MG63 (cell line): Measurements from ENCODE around the gene AAR2. TPM values are rescaled to one million over a fixed set of nuclear protein-coding genes. Genes with fewer than 3 reads are reported as not detected.

Experiments used
- DNase-seq: peaks from one replicate; pipeline ENCODE4 v3.0.0-alpha.2; 2020
- H3K27me3 ChIP-seq: fragments of 250-450 bp; sonication (Bioruptor Pico); 2 replicates; pipeline ENCODE4 v1.5.1; 2020; ENCODE audit warnings: mild to moderate bottlenecking, moderate library complexity
- H3K36me3 ChIP-seq: fragments of 250-450 bp; sonication (Bioruptor Pico); 2 replicates; pipeline ENCODE4 v1.5.1; 2020; ENCODE audit warnings: mild to moderate bottlenecking, moderate library complexity
- H3K4me3 ChIP-seq: fragments of 250-450 bp; sonication (Bioruptor Pico); 2 replicates; pipeline ENCODE4 v1.5.1; 2020; ENCODE audit warnings: mild to moderate bottlenecking, moderate library complexity
- H3K9me3 ChIP-seq: fragments of 250-450 bp; sonication (Bioruptor Pico); 2 replicates; pipeline ENCODE4 v1.5.1; 2020; ENCODE audit warnings: mild to moderate bottlenecking, moderate library complexity
- total RNA-seq: library from RNA; depleted of rRNA; stranded (reverse); fragments of >200 nt; shearing (Covaris generic); gene quantifications from 2 replicates; pipeline ENCODE4 v1.2.3, GENCODE V29; 2014; ENCODE audit warnings: low replicate concordance; rRNA removed

AAR2 gene, protein sequence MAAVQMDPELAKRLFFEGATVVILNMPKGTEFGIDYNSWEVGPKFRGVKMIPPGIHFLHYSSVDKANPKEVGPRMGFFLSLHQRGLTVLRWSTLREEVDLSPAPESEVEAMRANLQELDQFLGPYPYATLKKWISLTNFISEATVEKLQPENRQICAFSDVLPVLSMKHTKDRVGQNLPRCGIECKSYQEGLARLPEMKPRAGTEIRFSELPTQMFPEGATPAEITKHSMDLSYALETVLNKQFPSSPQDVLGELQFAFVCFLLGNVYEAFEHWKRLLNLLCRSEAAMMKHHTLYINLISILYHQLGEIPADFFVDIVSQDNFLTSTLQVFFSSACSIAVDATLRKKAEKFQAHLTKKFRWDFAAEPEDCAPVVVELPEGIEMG
- total RNA-seq, result 43.1 and 59.0 TPM in 2 replicates

DNA sequence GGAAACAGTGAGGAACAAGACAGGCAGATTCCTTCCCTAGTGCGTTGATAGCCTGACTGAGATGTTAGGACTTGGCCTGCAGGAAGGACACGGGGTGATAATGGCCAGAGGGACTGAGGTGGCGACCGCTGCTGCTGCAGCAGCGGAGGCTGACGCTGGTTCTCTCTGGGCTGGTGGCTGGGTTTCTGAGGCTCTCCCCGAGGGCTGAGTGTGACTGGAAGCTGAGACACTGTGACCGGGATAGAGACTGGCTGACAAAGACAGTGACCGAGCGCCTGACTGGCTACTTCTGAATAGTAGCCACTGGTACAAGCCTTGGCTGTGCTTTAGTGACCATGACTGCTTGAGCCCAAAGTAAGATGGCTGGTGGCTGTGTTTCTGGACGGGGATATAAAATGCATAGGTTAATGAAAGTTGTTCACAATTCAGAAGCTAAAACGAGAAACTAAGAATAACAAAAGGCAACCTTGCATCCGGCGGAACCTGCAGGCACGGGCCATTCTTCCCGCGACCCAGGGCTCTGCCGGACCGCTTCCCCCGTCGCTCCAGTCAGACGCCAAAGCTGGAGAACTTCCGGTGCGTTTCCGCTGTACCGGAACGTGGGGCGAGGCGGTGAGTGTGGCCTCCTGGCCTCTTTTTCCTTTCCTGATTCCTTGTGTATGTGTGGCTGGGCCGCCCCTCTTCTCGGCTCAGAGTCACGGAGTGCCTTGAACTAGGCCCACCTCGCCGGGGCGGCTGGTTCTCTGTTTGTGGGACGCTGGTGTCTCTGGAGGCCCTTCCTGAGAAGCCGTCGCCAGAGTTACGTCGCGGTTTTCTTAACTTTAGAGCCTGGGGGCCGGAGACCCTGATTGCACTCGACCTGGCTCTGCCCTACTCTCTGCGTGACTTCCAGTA is at the start of gene AAR2:
TSS of gene AAR2 (plus strand) at position 587 of the 894 bp plus-strand sequence. CDS start 3,391 bp downstream, outside the sequence.
- Histone ChIP-seq H3K36me3 (peaks cover 34% of the 10 kb centered on the region), H3K9me3 (no peaks in the 10 kb centered on the region), H3K4me3 (peak within 1 kb of the TSS; percentile 100), H3K27me3 (no peaks in the 10 kb centered on the region)
- peak; percentile 85 for DNase-seq

DNA sequence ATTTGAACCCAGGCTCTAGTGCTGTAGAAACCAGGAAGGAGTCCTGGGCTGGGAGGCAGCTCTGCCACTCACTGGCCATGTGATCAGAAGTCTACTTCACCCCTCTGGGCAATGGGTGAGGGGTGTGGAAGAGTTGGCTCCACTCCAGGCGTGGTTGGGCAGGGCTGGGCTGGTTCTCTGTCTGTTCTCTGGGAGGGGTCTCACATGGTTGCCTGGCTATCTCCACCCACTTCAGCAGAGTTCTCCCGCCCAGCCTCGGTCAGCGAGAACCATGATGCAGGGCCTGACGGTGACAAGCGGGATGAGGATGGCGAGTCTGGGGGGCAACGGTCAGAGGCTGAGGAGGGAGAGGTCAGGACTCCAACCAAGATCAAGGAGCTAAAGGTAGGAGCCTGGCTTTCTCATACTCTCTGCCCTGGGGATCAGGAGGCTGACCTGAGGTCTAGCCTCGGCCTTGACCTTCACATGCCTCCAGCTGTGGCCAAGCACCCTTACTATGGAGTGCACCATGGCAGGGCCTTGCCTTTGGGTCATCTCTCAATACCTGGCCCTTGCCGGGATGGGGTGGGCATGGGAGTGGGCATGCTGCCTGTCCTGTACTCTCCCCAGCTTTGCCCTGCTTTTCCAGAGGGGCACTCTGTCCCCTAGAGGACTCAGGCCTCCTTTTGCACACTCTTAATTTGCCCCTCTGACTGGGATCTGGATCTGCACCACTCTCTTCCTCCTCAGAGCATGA is 42.1 kb upstream of the AAR2 start:
- Histone ChIP-seq H3K4me3 (no peak overlapping the region), H3K27me3 (no peaks in the 10 kb centered on the region), H3K9me3 (no peaks in the 10 kb centered on the region), H3K36me3 (no peaks in the 10 kb centered on the region)
- no peak for DNase-seq

DNA sequence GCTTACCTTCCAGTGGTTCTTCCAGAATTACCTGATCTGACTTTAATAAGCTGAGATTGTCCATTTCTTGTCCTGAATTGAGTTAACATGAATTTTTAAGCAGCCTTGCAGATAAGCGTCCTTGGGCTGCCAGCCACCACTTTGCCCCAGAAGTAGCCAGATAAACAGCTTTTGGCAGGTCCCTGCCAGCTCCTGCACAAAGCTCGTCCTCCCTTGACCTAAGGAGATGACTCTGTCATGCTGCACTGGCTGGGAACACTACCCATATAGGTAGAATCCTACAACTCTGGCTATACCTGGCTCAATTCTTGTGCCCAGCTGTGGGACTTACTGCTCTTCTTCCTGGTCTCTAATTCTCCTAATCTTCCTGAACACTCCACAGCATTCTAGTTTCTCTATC is 39.6 kb upstream of the AAR2 start:
- Histone ChIP-seq H3K36me3 (no peaks in the 10 kb centered on the region), H3K4me3 (no peak overlapping the region), H3K27me3 (no peaks in the 10 kb centered on the region), H3K9me3 (no peaks in the 10 kb centered on the region)
- no peak for DNase-seq

DNA sequence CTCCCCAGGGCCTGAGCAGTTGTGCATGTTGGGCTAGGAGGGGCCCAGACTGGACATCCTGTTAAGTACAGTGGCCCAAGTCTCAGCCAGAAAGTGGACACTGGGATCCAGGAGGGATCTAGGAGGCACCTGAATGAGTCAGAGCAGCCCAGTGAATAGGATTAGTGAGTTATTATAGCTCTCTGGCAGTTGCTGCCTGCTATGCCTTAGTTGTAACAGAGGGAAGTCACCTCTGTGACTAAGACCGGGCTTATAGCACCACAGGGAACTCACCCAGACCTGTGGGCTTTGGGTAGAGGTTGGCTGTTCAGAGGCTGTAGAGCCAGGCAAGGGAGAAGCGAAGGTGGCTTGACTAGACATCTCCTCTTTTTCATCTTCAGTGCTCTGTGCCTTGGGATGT is 39.0 kb upstream of the AAR2 start:
- no peaks in the 10 kb centered on the region for H3K36me3 ChIP-seq
- no peak overlapping the region for H3K4me3 ChIP-seq
- H3K9me3 ChIP-seq, result no peaks in the 10 kb centered on the region
- DNase-seq, result no peak
- H3K27me3 ChIP-seq, result no peaks in the 10 kb centered on the region

GRCh38 chr20:36199345-36200257 is 36.7 kb upstream of the AAR2 start:
- peak; percentile 64 for DNase-seq
- Histone ChIP-seq H3K36me3 (no peaks in the 10 kb centered on the region), H3K4me3 (no peak overlapping the region), H3K27me3 (no peaks in the 10 kb centered on the region), H3K9me3 (no peaks in the 10 kb centered on the region)

DNA sequence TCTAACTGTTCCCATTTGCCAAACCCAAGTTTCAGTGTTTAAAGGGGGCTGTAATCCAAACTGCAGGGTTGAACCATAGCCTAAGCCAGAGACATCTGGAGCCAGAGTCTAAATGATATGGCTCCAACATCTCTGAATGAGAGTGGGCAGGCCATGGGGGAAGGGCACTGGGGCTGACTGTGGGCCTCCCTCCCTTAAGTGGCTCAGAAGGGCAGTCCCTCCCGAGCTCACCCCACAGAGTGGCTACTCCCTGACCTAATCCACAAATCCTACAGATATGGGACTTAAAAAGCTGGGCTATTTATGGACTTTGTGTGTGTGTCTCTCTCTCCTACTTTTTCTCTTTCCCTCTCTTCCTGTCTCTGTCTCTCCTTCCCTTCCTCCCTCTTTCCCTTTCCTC is 35.8 kb upstream of the AAR2 start:
- Histone ChIP-seq H3K4me3 (no peak overlapping the region), H3K36me3 (no peaks in the 10 kb centered on the region), H3K27me3 (no peaks in the 10 kb centered on the region), H3K9me3 (no peaks in the 10 kb centered on the region)
- DNase-seq, result no peak

GRCh38 chr20:36201198-36201597 is 35.1 kb upstream of the AAR2 start:
- no peak for DNase-seq
- H3K27me3 ChIP-seq, result no peaks in the 10 kb centered on the region
- no peaks in the 10 kb centered on the region for H3K36me3 ChIP-seq
- no peak overlapping the region for H3K4me3 ChIP-seq
- H3K9me3 ChIP-seq, result no peaks in the 10 kb centered on the region

DNA sequence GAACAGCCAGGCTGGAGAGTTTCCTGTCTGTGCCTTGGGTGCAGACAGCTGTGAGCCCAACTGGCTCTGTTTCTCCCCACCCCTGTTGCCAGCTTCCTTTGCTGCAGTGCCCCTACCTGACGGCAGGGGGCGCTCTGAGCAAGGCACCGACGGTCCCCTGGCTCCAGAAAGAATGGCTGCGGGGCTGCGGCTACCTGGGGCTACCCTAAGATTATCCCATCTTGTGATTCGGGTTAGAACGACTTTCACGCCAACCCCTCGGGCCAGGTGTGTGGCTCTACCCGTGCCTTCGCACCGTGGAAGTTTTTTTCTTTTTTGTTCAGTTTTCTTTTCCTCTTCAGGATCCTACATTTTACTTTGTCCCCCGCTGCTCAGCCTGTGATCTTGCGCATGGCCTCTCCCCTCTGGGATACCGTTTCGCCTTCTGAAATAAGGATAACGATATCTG is 33.4 kb upstream of the AAR2 start:
- Histone ChIP-seq H3K27me3 (no peaks in the 10 kb centered on the region), H3K4me3 (no peak overlapping the region), H3K9me3 (no peaks in the 10 kb centered on the region), H3K36me3 (no peaks in the 10 kb centered on the region)
- DNase-seq, result peak; percentile 61

- no peaks in the 10 kb centered on the region for H3K27me3 ChIP-seq
- no peak for DNase-seq
- no peak overlapping the region for H3K4me3 ChIP-seq
- H3K9me3 ChIP-seq, result no peaks in the 10 kb centered on the region
- no peaks in the 10 kb centered on the region for H3K36me3 ChIP-seq
Observed at GRCh38 chr20:36203861-36204260, 32.4 kb upstream of the AAR2 start.

DNA sequence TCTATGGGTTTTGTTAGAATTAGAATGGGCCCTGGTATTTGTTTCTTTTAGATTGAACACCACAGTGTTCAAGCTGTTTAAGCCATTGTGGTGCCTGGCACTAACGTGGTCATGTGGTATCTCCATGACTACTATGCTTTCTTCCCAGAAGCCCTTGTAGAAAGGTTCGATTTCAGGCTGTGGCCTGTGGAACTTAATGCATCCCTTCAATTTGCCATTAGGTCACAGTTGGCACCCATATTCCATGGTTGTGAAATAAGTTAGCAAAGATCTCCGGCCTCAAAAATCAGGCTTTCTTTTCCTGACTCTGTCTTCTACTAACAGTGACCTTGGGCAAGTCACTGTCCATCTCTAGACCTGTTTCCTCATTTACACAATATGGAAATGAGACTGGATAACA is 31.3 kb upstream of the AAR2 start:
- H3K9me3 ChIP-seq, result no peaks in the 10 kb centered on the region
- DNase-seq, result no peak
- no peaks in the 10 kb centered on the region for H3K27me3 ChIP-seq
- no peak overlapping the region for H3K4me3 ChIP-seq
- no peaks in the 10 kb centered on the region for H3K36me3 ChIP-seq

- Histone ChIP-seq H3K27me3 (no peaks in the 10 kb centered on the region), H3K4me3 (no peak overlapping the region), H3K9me3 (no peaks in the 10 kb centered on the region), H3K36me3 (no peaks in the 10 kb centered on the region)
- DNase-seq, result no peak
Observed at GRCh38 chr20:36206068-36206467, 30.2 kb upstream of the AAR2 start.

- Histone ChIP-seq H3K4me3 (no peak overlapping the region), H3K36me3 (no peaks in the 10 kb centered on the region), H3K27me3 (no peaks in the 10 kb centered on the region), H3K9me3 (no peaks in the 10 kb centered on the region)
- no peak for DNase-seq
Observed at GRCh38 chr20:36206641-36207040, 29.6 kb upstream of the AAR2 start.

GRCh38 chr20:36207602-36208001 is 28.7 kb upstream of the AAR2 start:
- no peaks in the 10 kb centered on the region for H3K9me3 ChIP-seq
- H3K4me3 ChIP-seq, result no peak overlapping the region
- H3K27me3 ChIP-seq, result no peaks in the 10 kb centered on the region
- no peak for DNase-seq
- H3K36me3 ChIP-seq, result no peaks in the 10 kb centered on the region

DNA sequence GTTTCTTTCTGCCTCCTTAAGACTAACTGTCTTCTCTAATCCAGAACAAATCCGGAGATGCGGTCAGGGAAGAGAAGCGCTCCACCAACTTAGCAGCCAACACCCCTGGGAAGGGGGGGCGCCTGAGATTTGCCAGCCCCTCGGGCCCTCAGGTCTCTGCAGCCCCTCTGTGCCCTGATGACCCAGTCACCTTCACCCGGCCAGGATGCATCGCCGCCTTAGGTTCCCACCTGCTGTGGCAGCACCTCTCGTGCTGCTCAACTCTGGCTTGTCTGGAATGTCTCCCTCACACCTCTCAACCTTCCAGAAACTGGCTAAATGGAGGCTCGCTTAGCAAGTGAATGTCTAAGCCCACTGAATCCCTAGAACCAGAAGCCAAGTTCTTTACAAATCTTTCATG is 28.0 kb upstream of the AAR2 start:
- DNase-seq, result no peak

GRCh38 chr20:36210436-36211021 is 25.7 kb upstream of the AAR2 start:
- Histone ChIP-seq H3K9me3 (no peaks in the 10 kb centered on the region), H3K36me3 (no peaks in the 10 kb centered on the region), H3K4me3 (no peak overlapping the region), H3K27me3 (no peaks in the 10 kb centered on the region)
- no peak for DNase-seq

More for the DNA sequence above, 28.0 kb upstream of the AAR2 start:
- Histone ChIP-seq H3K9me3 (no peaks in the 10 kb centered on the region), H3K27me3 (no peaks in the 10 kb centered on the region), H3K36me3 (no peaks in the 10 kb centered on the region), H3K4me3 (no peak overlapping the region)

- no peak for DNase-seq
- H3K4me3 ChIP-seq, result no peak overlapping the region
- no peaks in the 10 kb centered on the region for H3K36me3 ChIP-seq
- no peaks in the 10 kb centered on the region for H3K9me3 ChIP-seq
- no peaks in the 10 kb centered on the region for H3K27me3 ChIP-seq
Observed at GRCh38 chr20:36213362-36213761, 22.9 kb upstream of the AAR2 start.
